DND-41 (cell line): ENCODE measurements around the gene CAMK4.

Experiments used
- ATAC-seq: fragments of 200-7000 bp; cut with Tn5 transposase; 3 replicates; pipeline ENCODE4 v1.9.1; 2021; ENCODE audit warnings: low read depth; ENCODE audit not compliant: insufficient read depth
- DNase-seq: peaks from one replicate; pipeline ENCODE4 v3.0.0-alpha.2; 2020
- H2AFZ ChIP-seq: 2 replicates; pipeline ENCODE4 v1.6.0; 2012; ENCODE audit warnings: low read depth, low read length
- H3K27ac ChIP-seq: 2 replicates; pipeline ENCODE4 v1.5.1; 2012; ENCODE audit warnings: low read length, inconsistent platforms
- H3K27me3 ChIP-seq: fragments of 200-600 bp; sonication (generic); 2 replicates; pipeline ENCODE4 v1.6.0; 2012; ENCODE audit warnings: low read length, mild to moderate bottlenecking, inconsistent platforms; ENCODE audit not compliant: insufficient read depth, poor library complexity
- H3K36me3 ChIP-seq: 2 replicates; pipeline ENCODE4 v1.5.1; 2012; ENCODE audit warnings: low read length, inconsistent platforms; ENCODE audit not compliant: insufficient read depth
- H3K4me1 ChIP-seq: 2 replicates; pipeline ENCODE4 v1.5.1; 2012; ENCODE audit warnings: mild to moderate bottlenecking, low read length; ENCODE audit not compliant: insufficient read depth
- H3K4me2 ChIP-seq: 2 replicates; pipeline ENCODE4 v1.6.0; 2012; ENCODE audit warnings: mild to moderate bottlenecking, moderate library complexity, low read length, inconsistent platforms; ENCODE audit not compliant: insufficient read depth
- H3K4me3 ChIP-seq, 2 experiments: fragments of 200-600 bp in 1 of 2; shearing (Covaris generic) in 1 of 2; 2 replicates each; pipeline ENCODE4 v1.5.1; 2012 to 2016; ENCODE audit warnings: inconsistent platforms in 2 of 2, low read length in 2 of 2, mild to moderate bottlenecking in 2 of 2, low read depth in 1 of 2, moderate library complexity in 1 of 2
- H3K79me2 ChIP-seq: 2 replicates; pipeline ENCODE4 v1.6.0; 2012; ENCODE audit warnings: low read length, inconsistent platforms; ENCODE audit not compliant: insufficient read depth
- H3K9ac ChIP-seq: 2 replicates; pipeline ENCODE4 v1.6.0; 2012; ENCODE audit warnings: low read depth, mild to moderate bottlenecking, inconsistent platforms, low read length, moderate library complexity
- H3K9me3 ChIP-seq: 2 replicates; pipeline ENCODE4 v1.5.1; 2012; ENCODE audit warnings: low read length, moderate library complexity, mild to moderate bottlenecking, inconsistent platforms; ENCODE audit not compliant: insufficient read depth, severe bottlenecking
- H4K20me1 ChIP-seq: 2 replicates; pipeline ENCODE4 v1.6.0; 2012; ENCODE audit warnings: low read length; ENCODE audit not compliant: insufficient read depth
- EZH2 ChIP-seq: IDR thresholded peaks from 3 replicates; pipeline ENCODE4 v1.6.1; 2012; ENCODE audit warnings: borderline replicate concordance, low read depth, mild to moderate bottlenecking, moderate library complexity, low read length, inconsistent platforms; ENCODE audit not compliant: severe bottlenecking
- TF ChIP-seq, protein P1 (sequence below): IDR thresholded peaks from 2 replicates; pipeline ENCODE4 v1.5.1; 2012; ENCODE audit warnings: borderline replicate concordance, low read length, moderate library complexity, mild to moderate bottlenecking; ENCODE audit not compliant: poor library complexity, severe bottlenecking; ENCODE audit errors: extremely low read depth

Gene CAMK4

DNA sequence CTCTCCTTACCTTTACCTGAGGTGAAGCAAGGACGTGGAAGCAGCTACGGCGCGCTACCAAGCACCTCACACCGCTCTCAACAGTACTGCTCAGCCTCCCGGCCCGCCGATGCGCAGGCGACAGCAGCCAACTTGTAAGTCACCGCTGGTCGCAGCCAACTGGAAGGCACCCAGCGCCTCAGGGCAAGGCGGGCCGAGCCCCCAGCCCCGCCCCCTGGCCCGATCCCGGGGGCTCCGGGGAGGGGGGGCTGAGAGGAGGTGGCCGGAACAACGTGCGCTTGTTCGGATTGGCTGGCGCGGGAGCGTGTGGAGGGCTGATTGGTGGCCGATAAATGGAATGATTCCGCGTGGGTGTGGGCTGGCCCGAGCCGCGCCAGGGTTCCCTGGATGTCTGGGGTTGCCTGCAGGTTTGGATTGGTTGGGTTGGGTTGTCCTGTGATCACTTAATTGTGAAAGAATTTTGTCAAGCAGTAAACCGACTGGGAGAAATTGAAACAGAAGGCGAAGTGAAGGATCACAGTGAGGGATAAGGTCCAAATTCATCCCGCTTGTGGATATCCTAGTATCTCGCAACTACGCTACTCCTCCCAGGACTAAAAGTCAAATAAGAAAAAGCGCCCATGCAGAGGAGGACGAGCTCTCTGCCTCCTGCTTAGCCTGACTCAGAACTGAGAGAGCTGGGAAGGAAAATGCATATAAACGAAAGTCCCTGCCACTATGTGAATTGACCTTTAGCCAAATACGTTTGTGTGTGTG is 288.4 kb downstream of the CAMK4 start, which contains the start of gene STARD4:
Gene STARD4, minus strand, starts transcription at position 161 of the 756 bp plus-strand sequence. CDS start 5,102 bp downstream, outside the sequence.
- Histone ChIP-seq H3K27ac (peak within 1 kb of the TSS; percentile 99), H3K36me3 (no peaks in the 10 kb centered on the region), H4K20me1 (peaks cover 16% of the 10 kb centered on the region; the same call in 1 of the 2 replicates), H3K9ac (peak within 1 kb of the TSS; percentile 89), H3K4me1 (peaks cover 57% of the 10 kb centered on the region), H3K4me2 (peak within 1 kb of the TSS; percentile 93), H3K9me3 (no peaks in the 10 kb centered on the region), H3K27me3 (no peaks in the 10 kb centered on the region), H3K79me2 (peaks cover 49% of the 10 kb centered on the region), H2AFZ (peak within 1 kb of the TSS; percentile 84), H3K4me3 (peak within 1 kb of the TSS; percentile 67 to 75)
- no peak for TF ChIP-seq EZH2
- TF ChIP-seq, protein P1, sequence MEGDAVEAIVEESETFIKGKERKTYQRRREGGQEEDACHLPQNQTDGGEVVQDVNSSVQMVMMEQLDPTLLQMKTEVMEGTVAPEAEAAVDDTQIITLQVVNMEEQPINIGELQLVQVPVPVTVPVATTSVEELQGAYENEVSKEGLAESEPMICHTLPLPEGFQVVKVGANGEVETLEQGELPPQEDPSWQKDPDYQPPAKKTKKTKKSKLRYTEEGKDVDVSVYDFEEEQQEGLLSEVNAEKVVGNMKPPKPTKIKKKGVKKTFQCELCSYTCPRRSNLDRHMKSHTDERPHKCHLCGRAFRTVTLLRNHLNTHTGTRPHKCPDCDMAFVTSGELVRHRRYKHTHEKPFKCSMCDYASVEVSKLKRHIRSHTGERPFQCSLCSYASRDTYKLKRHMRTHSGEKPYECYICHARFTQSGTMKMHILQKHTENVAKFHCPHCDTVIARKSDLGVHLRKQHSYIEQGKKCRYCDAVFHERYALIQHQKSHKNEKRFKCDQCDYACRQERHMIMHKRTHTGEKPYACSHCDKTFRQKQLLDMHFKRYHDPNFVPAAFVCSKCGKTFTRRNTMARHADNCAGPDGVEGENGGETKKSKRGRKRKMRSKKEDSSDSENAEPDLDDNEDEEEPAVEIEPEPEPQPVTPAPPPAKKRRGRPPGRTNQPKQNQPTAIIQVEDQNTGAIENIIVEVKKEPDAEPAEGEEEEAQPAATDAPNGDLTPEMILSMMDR = no peak
- DNase-seq (peak; percentile 97), ATAC-seq (peak; percentile 94)

DNA sequence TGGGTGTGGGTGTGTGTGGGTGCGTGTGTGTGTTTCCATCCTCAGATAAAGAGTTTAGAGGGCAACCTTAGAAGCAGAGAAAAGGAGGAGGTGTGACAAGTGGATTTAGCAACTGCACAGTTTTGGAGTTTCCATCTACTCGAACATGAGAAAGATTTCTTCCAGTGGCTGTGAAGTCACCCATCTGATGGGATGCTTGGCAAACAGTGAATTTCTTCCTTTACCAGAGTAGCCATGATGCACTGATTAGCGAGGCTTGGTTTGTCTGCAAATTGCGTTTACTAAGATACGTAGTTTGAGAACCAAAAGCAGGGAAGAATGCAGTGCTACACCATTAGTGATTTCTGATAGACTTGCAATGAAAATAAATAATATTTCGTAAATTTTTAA is 288.9 kb downstream of the CAMK4 start:
- TF ChIP-seq EZH2 = no peak
- TF ChIP-seq, protein P1 = peak; percentile 9
- Histone ChIP-seq H3K4me1 (peaks cover 52% of the 10 kb centered on the region), H4K20me1 (peaks cover 14% of the 10 kb centered on the region; the same call in 1 of the 2 replicates), H3K4me3 (peak overlapping the region; percentile 39 to 67), H3K79me2 (peaks cover 44% of the 10 kb centered on the region), H3K9me3 (no peaks in the 10 kb centered on the region), H3K36me3 (no peaks in the 10 kb centered on the region), H3K27ac (peak overlapping the region; percentile 99), H3K9ac (peak overlapping the region; percentile 89), H2AFZ (peak overlapping the region; percentile 78), H3K4me2 (peak overlapping the region; percentile 79), H3K27me3 (no peaks in the 10 kb centered on the region)
- no peak for DNase-seq
- no peak; the same call in 1 of the 3 replicates for ATAC-seq

DNA sequence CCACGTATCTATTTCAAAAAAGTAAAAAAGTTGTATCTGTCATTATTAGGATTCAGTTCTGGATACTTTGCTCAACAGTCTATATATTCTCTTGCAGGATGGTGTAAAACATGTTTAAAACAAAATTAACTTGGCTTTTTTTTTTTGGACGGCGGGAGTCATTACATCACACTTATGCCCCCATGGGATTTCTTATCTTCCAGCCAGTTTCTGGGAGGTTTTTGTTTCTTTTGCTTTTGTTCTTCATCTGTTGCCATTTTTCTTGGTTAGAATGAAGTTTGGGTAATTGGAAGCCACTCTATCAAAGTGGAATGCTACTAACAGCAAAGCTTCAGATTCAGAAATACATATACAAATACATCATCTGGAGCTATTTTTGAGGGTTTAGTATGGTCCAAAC is 289.9 kb downstream of the CAMK4 start:
- peak overlapping the region; percentile 79 for H3K4me2 ChIP-seq
- peak overlapping the region; percentile 52 for H2AFZ ChIP-seq
- H3K27ac ChIP-seq = peak overlapping the region; percentile 99

More for the DNA sequence above, 289.9 kb downstream of the CAMK4 start:
- Histone ChIP-seq H3K27me3 (no peaks in the 10 kb centered on the region), H3K4me1 (peaks cover 42% of the 10 kb centered on the region), H4K20me1 (peaks cover 9% of the 10 kb centered on the region; the same call in 1 of the 2 replicates), H3K9me3 (no peaks in the 10 kb centered on the region), H3K9ac (peak overlapping the region; percentile 89), H3K36me3 (no peaks in the 10 kb centered on the region), H3K79me2 (peaks cover 34% of the 10 kb centered on the region), H3K4me3 (peak overlapping the region in 1 of 2 experiments; percentile 67; a peak in 1 of 4 replicates)
- DNase-seq (no peak), ATAC-seq (no peak)
- no peak for TF ChIP-seq EZH2
- TF ChIP-seq, protein P1 = no peak
